Measurements from ENCODE around the gene ADISSP.

The ADISSP gene

GRCh38 chr20:3738111-3739053 is 29.2 kb downstream of the ADISSP start:
- no peak for DNase-seq (ENCODE audit: low read depth)

GRCh38 chr20:3735768-3736167 is 31.8 kb downstream of the ADISSP start:
- DNase-seq (ENCODE audit: low read depth), result no peak

GRCh38 chr20:3734111-3734843 is 33.3 kb downstream of the ADISSP start:
- DNase-seq (ENCODE audit: low read depth), result no peak

- no peak for DNase-seq (ENCODE audit: low read depth)
Observed at GRCh38 chr20:3733119-3733995, 34.2 kb downstream of the ADISSP start.

GRCh38 chr20:3732327-3733118 is 35.0 kb downstream of the ADISSP start, which contains the start of gene HSPA12B:
TSS of gene HSPA12B (plus strand) at chr20:3732685. CDS start at chr20:3738675, 5,990 bp downstream.
- no peak for DNase-seq (ENCODE audit: low read depth)

GRCh38 chr20:3731944-3732326 is 35.6 kb downstream of the ADISSP start:
- DNase-seq (ENCODE audit: low read depth), result no peak

GRCh38 chr20:3730803-3731672 is 36.5 kb downstream of the ADISSP start:
- DNase-seq (ENCODE audit: low read depth), result no peak

- no peak for DNase-seq (ENCODE audit: low read depth)
Observed at GRCh38 chr20:3729811-3730540, 37.6 kb downstream of the ADISSP start.

- DNase-seq (ENCODE audit: low read depth), result no peak
Observed at GRCh38 chr20:3729378-3729777, 38.2 kb downstream of the ADISSP start.

GRCh38 chr20:3728876-3729275 is 38.7 kb downstream of the ADISSP start:
- DNase-seq (ENCODE audit: low read depth), result no peak

- DNase-seq (ENCODE audit: low read depth), result no peak
Observed at GRCh38 chr20:3728354-3728753, 39.2 kb downstream of the ADISSP start.

- DNase-seq (ENCODE audit: low read depth), result no peak
Observed at GRCh38 chr20:3727401-3728021, 40.0 kb downstream of the ADISSP start.

- DNase-seq (ENCODE audit: low read depth), result no peak
Observed at GRCh38 chr20:3724356-3724755, 43.2 kb downstream of the ADISSP start.

- no peak for DNase-seq (ENCODE audit: low read depth)
Observed at GRCh38 chr20:3723284-3723683, 44.3 kb downstream of the ADISSP start.

- no peak for DNase-seq (ENCODE audit: low read depth)
Observed at GRCh38 chr20:3721912-3722311, 45.6 kb downstream of the ADISSP start.

GRCh38 chr20:3720626-3721025 is 46.9 kb downstream of the ADISSP start:
- no peak for DNase-seq (ENCODE audit: low read depth)

GRCh38 chr20:3720068-3720467 is 47.5 kb downstream of the ADISSP start:
- DNase-seq (ENCODE audit: low read depth), result no peak

- DNase-seq (ENCODE audit: low read depth), result no peak
Observed at GRCh38 chr20:3719046-3719445, 48.5 kb downstream of the ADISSP start.

GRCh38 chr20:3716195-3716834 is 51.2 kb downstream of the ADISSP start:
- peak; percentile 14 for DNase-seq (ENCODE audit: low read depth)

Measured in stimulated activated CD8-positive, alpha-beta memory T cell treated with anti-CD3 and anti-CD28 coated beads, Interleukin-4, amount 100 ng/mL, for 24 hours (primary cell).